ENCODE results near the gene ARL8A.

DNA sequence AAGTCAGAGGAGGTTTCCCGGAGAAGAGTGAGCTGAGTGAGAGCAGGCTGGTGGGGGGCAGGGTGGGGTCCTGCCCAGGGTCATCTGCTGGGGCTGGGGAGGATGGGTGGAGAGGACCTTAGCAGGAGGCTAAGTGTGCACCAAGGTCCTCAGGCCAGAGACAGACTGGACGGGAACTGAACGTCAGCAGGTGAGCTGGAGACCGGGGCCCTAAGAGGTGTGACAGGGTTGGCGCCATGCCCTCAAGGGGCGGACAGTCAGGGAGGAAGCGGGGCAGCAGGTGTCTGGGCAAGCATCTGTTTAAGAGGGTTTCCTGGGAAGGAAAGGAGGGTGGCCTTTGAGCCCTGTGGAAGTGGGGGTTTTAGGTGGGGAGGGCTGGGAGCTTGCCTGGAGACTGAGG is 29.5 kb upstream of the ARL8A start:
- TF ChIP-seq POLR2A (IDR thresholded peaks at IDR 0.05): no peak
- TF ChIP-seq, protein P1, sequence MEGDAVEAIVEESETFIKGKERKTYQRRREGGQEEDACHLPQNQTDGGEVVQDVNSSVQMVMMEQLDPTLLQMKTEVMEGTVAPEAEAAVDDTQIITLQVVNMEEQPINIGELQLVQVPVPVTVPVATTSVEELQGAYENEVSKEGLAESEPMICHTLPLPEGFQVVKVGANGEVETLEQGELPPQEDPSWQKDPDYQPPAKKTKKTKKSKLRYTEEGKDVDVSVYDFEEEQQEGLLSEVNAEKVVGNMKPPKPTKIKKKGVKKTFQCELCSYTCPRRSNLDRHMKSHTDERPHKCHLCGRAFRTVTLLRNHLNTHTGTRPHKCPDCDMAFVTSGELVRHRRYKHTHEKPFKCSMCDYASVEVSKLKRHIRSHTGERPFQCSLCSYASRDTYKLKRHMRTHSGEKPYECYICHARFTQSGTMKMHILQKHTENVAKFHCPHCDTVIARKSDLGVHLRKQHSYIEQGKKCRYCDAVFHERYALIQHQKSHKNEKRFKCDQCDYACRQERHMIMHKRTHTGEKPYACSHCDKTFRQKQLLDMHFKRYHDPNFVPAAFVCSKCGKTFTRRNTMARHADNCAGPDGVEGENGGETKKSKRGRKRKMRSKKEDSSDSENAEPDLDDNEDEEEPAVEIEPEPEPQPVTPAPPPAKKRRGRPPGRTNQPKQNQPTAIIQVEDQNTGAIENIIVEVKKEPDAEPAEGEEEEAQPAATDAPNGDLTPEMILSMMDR (IDR thresholded peaks at IDR 0.05): no peak

All from lower leg skin (tissue), 3 donors.